ENCODE results near the gene UBE4B.
"Not testable (repeated sequence)": the region's sequence is repeated elsewhere in the genome, so short reads cannot be mapped to it uniquely, and the experiment has no call there.

Gene UBE4B

DNA sequence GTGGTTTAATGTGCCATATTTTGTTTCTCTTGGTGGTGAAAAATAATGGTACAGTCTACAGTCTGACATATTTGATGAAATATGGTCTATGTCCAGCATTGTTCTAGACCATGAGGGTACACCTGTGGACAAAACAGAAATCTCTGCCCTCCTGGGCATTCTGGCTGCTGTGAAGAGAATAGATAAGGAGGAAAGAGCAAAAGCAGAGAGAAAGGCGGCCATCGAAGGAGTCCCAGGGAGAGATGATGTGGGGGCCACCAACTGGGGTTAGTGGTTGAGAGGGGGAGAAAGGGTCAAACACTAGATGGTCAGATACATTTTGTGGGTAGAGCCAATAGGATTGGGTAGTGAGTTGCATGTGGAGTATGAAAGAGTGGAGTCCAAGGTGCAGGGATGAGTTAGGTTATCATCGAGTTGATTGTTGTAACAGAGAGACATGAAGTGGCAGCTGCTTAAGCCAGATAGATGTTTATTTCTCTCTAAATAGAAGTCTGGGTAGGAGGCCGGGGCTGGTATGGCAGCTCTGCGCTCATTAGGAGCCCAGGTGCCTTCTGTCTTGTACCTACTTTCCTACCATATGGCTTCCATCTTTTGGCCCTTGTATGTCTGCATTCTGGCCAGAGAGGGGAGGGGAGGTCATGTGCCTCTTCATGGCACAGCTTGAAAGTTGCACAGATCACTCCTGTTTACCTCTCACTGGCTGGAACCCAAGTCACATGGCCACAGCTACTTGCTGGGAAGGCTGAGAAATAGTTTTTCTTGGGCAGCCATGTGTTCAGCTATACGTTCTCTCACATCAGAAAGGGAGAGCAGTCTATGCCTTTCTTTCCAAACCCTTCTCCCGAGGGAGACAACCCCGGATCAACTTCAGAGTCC is 13.0 kb downstream of the UBE4B start:
- DNase-seq, result no peak

DNA sequence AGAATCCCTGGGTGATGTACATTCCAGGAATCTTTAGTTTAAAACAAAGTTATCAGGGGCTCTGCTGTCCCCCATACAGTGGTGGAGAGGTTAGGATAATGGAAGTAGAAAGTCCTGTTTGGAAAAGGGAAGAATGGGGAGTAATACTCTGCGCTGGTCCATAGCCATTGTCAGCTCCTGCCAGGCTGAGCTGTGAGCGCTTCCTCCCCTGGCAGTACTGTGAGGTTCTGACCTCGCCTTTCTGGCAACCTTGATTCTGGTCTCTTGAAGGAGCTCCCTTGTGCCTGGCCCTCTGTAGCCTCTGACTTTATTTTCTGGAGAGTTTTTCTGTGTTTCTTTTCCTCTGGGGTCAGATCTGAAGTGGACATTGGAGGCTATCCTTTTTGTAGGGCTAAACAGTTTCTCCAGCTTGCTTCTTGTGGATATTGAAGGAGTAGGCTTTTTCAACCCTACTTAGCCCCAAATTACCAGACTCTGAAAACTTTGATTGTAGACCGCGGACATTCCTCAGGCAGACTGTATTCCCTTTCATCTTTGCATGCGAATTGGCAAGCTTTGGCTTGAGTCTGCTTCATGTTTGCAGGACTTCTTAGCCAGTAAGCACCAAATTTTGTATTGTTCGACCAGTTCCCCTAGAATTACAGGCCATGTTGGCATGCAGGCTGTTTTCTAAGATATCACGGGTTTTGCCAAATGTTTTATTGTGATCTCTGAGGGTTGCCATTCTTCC is 13.8 kb downstream of the UBE4B start:
- no peak for DNase-seq

DNA sequence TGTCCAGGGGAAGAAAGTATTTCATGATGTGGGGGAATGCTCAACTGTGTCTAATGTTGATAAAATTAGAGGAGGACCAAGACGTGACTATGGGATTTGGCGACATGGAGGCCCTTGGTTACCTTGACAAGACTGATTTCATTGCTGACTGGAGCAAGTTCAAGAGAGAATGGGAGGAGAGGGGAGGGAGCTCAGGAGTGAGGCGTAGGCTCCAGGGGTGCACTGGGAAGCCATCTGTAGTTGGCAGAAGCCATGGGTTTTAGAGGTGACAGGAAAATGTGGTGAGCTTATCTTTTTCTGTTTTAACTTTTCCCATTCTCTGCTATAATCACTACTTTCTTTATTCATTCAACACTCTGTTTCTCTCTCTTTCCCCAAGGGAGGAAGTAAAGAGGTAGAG is 15.8 kb downstream of the UBE4B start:
- DNase-seq, result no peak

DNA sequence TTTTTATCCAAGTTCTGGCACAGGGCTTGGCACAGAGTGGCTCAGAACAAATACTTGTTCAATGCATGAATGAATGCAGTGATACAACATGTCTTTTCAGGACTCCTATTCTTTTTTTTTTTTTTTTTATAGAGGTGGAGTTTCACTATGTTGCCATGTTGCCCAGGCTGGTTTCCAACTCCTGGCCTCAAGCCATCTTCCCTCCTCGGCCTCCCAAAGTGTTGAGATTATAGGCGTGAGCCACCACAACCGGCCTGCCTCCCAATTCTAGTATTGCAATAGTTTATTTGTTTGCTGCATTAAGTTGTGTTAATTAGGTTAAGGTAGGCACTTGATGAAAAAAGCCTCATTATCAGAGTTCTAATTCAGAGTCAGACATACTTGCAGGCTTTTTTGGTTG is 17.9 kb downstream of the UBE4B start:
- DNase-seq, result no peak

DNA sequence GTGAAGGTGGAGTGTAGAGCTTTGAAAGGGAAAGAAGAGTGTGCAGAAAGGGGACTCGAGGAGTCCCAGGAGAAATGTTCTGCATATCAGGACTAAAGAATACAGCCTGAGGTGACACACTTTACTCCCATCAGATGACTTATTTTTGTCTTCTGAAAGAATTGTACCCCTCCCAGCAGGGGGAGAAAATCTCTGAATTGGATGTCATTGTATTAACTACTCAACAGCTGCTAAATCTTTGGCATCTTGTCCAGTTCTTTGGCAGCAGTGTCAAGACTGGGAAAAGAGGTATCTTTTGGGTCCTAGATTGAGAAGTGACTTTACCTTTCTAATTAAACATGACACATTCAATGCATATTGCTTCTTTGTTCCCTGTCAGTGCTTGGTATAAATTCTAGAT is 18.9 kb downstream of the UBE4B start:
- no peak for DNase-seq

DNA sequence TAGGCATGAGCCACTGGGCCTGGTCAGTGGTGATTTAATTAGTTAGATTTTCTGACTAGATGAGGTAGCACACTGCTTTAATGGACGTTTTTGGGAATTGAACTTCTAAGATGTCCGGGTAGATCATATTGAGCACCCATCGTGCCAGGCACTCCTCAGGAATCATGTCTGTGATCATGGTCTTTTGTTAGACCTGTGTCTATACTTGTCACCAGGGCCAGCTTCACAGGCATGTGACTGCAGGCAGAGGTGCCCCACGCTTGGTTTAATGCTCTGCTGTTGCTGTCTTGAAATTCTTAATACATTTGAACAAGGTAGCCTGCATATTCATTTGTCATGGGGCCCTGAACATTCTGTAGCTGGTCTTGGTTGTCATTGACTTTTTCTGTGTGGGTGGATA is 19.6 kb downstream of the UBE4B start:
- DNase-seq, result no peak

DNA sequence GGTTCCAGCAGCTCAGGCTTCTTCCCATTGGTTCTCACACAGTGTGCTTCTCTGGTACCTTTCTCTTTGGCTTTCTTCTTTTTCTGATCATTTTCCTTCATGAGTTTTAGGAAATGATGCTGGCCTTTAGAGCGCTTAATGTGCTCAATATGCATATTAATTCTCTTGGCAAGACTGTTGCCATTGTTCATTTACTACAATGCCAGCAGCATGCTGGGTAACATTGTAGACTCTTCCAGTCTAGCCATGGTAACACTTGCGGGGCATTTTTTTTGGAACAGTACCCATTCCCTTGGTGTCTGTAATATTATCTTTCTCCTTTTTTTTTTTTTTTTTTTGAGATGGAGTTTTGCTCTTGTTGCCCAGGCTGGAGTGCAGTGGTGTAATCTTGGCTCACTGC is 21.7 kb downstream of the UBE4B start:
- no peak for DNase-seq

DNA sequence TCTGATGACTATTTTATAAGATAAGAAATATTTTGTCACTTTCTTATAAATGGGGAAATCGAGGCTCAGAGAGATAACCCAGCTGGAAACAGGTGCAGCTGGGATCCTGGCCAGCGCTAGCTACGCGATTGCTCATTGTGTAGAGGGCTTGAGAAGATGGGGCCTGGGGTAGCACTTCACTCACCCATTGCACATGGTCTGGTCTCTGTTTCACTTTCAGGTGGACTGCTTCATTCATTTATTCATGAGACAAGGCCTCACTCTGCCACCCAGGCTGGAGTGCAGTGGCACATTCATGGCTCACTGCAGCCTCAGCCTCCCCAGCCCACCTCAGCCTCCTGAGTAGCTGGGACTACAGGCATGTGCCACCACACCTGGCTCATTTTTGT is 23.8 kb downstream of the UBE4B start:
- no peak for DNase-seq

DNA sequence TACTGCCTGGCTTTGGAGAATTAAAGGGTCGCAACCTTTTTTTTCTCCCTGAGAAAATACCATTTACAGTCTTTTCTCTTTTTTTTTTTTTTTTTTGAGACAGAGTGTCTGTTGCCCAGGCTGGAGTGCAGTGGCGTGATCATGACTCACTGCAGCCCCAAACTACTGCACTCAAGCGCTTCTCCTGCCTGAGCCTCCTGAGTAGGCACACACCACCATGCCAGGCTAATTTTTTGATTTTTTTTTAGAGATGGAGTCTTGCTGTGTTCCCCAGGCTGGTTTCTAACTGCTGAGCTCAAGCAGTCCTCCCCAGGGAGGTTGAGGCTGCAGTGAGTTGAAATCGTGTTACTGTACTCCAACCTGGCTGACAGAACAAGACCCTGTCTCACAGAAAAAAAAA is 24.6 kb downstream of the UBE4B start:
- DNase-seq, result no peak

DNA sequence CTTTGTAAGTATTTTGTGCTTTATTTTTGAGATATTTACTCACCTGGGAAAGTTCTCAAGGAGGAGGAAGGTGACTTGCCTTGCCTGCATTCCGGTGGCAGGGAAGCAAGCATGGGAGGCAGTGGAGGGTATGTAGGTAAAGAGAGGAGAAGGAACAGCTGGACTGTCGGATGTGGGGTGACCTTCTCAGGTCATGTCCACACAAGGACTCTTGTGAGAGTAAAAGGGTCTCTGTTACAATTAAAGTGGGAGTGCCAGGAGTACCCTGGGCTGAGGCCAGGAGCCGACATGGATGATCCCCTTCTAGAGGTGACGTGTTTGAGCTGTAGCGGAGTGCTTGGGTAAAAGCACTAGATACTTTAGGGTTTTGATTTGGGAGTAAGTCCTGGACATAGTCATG is 25.0 kb downstream of the UBE4B start:
- DNase-seq, result no peak

DNA sequence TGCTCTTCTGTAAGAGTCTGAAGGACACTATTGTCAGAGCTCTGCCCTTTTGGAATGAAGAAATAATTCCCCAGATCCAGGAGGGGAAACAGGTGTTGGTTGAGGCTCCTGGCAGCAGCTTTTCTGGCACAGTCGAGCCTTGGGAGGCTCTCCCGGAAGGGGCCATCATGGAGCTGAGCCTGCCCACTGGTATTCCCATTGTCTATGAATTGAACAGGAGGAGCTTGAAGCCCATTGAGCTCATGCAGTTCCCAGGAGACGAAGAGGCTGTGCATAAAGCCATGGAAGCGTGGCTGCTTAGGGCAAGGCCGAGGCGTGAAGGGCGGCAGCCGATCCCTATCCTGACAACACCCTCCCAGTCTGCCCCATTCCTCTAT is 26.6 kb downstream of the UBE4B start:
- no peak for DNase-seq

DNA sequence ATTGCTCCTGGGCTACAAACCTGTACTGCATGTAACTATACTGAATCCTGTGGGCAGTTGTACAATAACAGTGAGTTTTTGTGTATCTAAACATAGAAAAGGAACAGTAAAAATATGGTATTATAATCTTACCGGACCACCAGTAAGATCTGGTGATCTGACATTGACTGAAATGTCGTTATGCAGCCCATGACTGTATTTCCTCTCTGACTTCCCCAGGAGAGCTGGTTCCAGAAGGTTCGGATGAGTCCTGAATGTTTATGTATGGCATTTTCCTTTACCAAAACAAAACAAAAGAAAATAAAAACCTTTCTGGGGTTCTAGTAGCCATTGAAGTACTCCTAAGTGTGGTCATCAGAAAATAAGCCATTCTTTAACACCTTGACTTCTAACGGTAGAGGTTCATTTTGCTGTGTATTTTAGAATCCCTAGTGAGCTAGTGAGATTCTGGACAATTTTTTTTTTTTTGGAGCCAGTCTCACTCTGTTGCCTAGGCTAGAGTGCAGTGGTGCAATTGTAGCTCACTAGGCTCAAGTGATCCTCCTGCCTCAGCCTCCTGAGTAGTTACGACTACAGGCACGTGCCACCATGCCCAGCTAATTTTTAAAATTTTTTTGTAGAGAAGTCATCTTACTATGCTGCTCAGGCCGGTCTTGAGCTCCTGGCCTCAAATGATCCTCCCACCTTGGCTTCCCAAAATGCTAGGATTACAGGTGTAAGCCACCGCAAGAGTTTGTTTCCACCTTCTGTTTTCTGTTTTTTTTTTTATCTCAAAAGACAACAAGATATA is 27.7 kb downstream of the UBE4B start:
- no peak for DNase-seq

DNA sequence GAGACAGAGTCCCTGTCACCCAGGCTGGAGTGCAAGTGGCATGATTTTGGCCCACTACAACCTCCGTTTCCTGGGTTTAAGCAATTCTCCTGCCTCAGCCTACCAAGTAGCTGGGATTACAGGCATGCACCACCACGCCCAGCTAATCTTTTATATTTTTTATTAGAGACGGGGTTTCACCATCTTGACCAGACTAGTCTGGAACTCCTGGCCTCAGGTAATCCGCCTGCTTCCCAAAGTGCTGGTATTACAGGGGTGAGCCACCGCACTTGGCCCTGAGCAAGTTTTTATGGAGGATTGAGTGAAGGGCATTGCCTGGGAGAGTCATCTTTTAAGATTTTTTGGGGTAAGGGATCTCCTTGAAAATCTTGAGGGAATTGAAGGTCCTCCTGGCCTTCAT is 28.5 kb downstream of the UBE4B start:
- no peak for DNase-seq

DNA sequence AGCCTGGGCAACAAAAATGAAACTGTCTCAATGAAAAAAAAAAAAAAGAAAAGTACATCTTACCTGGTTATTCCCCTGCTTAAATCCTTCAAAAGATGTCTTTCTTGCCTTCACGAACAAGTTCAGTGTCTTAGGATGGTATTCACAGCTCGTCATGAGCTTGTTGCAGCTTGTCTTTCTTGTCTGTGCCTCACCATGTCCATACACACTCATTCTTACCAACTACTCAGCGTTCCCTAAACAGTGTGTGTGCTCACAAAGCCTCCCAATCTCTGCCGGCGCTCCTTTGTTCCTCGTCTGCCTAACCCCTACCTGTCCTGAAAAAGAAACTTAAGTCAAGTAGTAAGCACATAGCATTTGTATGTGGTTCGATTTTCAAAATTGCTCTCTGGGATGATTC is 31.1 kb downstream of the UBE4B start:
- DNase-seq, result no peak

DNA sequence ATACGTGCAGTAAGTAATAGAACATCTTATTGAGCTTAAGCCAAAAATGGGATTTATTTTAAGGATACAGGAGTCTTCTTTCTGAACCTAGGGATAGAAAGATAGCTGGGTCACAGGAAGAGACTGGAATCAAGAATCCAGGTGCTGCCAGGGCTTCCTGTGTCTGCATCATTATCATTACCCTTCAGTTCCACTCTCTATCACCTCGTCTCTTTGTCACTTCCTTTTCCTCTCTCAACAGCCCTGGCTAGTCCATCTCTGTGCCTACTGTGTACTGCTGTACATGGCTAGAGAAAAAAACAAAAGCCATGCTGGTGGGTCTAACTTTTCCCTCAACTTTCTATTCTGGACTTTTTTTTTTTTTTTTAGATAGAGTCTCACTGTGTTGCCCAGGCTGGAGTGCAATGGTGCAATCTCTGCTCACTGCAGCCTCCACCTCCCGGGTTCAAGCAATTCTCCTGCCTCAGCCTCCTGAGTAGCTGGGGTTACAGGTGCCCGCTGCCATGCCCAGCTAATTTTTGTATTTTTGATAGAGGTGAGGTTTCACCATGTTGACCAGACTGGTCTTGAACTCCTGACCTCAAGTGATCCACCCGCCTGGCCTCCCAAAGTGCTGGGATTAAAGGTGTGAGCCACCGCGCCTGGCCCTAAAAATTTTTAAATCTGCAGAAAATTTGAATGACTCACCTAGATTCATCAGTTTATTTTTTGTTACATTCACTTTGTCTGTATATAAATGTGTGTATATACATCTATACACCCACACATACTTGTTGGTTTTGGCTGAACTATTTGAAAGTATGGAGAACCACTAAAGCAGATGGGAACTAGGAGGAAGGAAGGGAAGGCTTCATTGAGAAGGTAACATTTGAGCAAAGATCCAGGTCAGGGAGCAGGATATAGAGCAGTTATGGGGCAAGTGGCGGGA is 31.9 kb downstream of the UBE4B start:
- no peak for DNase-seq

DNA sequence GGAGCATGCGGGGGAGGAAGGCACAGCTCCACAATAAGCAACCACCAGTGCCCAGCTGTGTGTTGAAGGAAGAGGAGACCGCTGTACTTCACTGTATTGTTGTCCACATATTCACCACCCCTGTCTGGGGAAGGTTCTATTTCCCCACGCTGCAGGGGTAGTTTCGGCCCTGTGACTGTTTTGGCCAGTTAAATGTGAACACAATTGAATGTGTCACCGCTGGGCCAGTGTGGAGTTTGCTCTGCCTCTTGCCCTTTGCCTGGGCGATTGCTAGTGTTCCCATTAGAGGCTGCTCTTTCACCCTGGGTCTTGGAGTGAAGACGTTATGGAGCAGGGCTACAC is 32.6 kb downstream of the UBE4B start:
- no peak for DNase-seq

DNA sequence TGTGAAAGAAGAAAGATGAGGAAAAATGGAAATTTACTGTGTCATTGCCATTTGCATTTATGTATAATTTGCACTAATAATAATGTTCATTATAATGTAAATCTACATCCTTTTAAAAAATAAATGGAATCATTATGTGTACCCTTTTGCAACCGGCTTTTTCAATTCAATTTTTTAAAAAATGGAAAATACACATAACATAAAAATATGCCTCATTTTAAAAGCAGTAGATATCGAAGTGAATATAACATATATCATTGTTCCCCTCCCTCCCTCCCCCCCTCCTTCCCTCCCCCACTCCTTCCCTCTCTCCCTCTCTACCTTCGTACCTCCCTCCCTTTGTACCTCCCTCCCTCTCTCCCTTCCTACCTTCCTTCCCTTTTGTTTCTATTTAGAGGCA is 33.0 kb downstream of the UBE4B start:
- DNase-seq, result no peak

DNA sequence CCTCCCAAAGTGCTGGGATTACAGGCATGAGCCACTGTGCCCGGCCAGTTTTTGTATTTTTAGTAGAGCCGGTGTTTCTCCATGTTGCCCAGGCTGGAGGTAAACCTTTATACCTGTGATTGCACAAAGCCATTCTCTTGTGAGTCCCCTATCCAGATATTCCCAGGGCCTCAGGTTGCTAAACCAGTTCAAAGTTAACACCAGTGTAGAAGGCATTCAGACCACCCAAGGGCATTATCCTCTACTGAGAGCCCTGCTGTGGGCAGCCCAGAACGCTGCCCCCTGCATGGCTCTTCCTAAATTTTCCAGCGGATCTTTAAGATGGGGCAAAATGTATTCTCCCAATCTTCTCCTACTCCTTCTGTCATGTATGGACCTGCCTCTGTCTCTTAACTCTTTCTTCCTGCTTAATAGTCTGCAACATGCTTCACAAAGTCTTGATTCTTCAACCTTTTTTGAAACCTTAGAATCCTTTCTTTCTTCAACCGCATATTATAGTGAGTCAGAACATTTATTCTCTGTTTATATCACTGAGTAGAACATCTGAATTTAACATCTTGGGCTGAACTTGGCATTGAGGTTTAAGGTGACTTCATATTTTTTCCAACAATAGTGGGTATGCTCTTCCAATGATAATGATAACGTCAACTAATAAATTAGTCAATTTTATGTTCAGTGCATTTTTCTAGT is 36.0 kb downstream of the UBE4B start:
- DNase-seq, result no peak

DNA sequence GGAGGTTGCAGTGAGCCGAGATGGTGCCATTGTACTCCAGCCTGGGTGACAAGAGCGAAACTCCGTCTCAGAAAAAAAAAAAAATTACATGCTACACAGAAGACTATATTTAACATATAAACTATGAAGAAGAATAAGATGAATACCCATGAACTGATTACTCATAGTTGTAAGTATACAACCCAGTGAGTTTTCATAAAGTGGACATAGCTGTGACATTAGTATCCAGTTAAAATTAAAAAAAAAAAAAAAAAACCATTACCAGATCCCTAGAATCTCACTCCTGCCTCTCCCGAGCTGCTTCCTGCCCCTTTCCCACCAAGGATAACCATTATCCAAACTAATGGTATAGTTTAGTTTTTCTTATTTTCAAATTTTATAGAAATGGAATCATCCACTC is 37.4 kb downstream of the UBE4B start:
- DNase-seq, result no peak

DNA sequence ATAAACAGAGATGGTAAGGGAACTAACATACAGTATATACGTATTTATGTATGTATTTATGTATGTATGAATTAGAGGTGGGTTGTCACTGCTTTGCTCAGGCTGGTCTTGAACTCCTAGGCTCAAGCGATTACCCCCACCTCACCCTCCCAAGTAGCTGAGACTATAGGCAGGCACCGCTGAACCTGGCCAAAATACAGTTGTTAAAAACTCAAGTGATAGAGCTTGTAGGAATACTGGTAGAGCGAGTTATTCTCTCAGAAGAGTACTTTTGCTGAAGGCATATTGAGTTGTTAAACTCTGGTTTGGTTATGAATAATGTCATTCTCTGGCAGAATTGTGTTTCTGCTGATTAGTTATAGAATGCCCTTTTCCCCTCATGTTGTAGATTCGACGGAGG is 38.9 kb downstream of the UBE4B start:
- no peak for DNase-seq

DNA sequence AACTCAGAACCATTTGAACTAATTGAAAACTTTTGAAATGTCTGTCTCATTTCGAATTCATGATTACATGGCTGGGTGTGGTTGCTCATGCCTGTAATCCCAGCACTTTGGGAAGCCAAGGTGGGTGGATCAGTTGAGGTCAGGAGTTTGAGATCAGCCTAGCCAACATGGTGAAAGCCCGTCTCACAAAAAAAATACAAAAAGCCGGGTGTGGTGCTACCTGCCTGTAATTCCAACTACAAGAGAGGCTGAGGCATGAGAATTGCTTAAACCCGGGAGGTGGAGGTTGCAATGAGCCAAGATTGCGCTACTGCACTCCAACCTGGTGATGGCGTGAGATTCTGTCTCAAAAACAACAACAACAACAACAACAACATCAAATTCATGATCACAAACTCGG is 40.6 kb downstream of the UBE4B start:
- not testable (repeated sequence) for DNase-seq
